Esophagus muscularis mucosa (tissue), 2 donors: Measurements from ENCODE around the gene EPC2.

Experiments
- POLR2A ChIP-seq: fragments of 450-650 bp; IDR thresholded peaks from one replicate; pipeline ENCODE4 v1.6.1; 2017; ENCODE audit warnings: antibody characterized with exemption, moderate library complexity, mild to moderate bottlenecking, low read depth
- POLR2AphosphoS5 ChIP-seq, 2 donors: sonication (generic); formaldehyde crosslinking; IDR thresholded peaks; one replicate each; pipeline ENCODE4 v1.6.1; 2017; ENCODE audit warnings: antibody characterized with exemption in 2 of 2

GRCh38 chr2:148649936-148650335 is 5.4 kb downstream of the EPC2 start:
- TF ChIP-seq POLR2A: no peak
- TF ChIP-seq POLR2AphosphoS5 (IDR thresholded peaks at IDR 0.05): no peak
